Measurements from ENCODE around the gene SLC35E1.

DNA sequence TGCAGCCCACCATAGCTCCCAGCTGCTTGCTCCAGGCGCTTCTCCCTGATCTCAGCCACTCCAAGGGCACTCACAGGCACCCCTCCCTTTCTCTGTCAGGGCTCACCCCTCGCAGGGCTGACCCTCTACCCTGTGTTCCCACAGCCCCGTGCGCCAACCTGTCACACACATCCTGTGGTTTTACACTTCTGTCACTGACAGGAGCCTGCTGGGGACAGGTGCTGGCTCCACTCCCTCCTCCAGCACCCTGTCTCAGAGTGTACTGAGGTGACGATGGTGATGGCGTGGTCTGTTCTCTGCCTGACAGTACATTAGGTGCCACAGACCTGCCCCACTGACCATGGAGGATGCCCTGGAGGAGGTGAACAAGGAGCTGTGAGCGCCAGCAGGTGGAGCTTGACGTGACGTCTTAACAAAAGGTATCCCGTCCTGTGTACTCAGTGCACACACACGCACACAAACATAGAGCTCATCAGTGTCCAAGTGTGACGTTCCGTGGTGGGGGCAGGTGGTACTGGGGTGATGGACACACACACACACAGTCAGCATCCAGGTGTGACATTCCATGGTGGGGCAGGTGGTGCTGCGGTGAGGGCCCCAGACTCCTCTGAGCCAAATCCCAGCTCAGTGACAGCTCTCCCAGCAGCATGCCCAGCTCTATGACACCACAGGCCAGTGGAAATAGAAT lies 55.1 kb downstream of the SLC35E1 start:
- no peak for TF ChIP-seq POLR2A (IDR thresholded peaks at IDR 0.05)
- TF ChIP-seq, protein P1, sequence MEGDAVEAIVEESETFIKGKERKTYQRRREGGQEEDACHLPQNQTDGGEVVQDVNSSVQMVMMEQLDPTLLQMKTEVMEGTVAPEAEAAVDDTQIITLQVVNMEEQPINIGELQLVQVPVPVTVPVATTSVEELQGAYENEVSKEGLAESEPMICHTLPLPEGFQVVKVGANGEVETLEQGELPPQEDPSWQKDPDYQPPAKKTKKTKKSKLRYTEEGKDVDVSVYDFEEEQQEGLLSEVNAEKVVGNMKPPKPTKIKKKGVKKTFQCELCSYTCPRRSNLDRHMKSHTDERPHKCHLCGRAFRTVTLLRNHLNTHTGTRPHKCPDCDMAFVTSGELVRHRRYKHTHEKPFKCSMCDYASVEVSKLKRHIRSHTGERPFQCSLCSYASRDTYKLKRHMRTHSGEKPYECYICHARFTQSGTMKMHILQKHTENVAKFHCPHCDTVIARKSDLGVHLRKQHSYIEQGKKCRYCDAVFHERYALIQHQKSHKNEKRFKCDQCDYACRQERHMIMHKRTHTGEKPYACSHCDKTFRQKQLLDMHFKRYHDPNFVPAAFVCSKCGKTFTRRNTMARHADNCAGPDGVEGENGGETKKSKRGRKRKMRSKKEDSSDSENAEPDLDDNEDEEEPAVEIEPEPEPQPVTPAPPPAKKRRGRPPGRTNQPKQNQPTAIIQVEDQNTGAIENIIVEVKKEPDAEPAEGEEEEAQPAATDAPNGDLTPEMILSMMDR (IDR thresholded peaks at IDR 0.05) = no peak

All from adrenal gland (tissue), 5 donors.